Astrocyte (in vitro differentiated cells and primary cell): Measurements from ENCODE around the gene MAPK8IP3. TPM values are rescaled to one million over a fixed set of nuclear protein-coding genes. Genes with fewer than 3 reads are reported as not detected.

ENCODE experiments used
- DNase-seq: peaks from one replicate; pipeline ENCODE4 v3.0.0-alpha.2; 2010; ENCODE audit warnings: low read depth
- FAIRE-seq: peaks from 2 replicates; lab custom pipeline; 2011; peaks lifted over from hg19 to GRCh38; lab: Jason Lieb, UNC
- H2AFZ ChIP-seq: 2 replicates; pipeline ENCODE4 v1.6.0; 2012; ENCODE audit warnings: low read depth, low read length, inconsistent platforms
- H3K27ac ChIP-seq: 2 replicates; pipeline ENCODE4 v1.5.1; 2011; ENCODE audit warnings: low read depth, low read length, inconsistent platforms
- H3K27me3 ChIP-seq: 2 replicates; pipeline ENCODE4 v1.6.0; 2011; ENCODE audit warnings: low read length, inconsistent platforms; ENCODE audit not compliant: insufficient read depth
- H3K36me3 ChIP-seq: 2 replicates; pipeline ENCODE4 v1.5.1; 2011; ENCODE audit warnings: low read length, inconsistent platforms; ENCODE audit not compliant: insufficient read depth
- H3K4me1 ChIP-seq: 2 replicates; pipeline ENCODE4 v1.5.1; 2011; ENCODE audit warnings: low read length, inconsistent platforms; ENCODE audit not compliant: insufficient read depth
- H3K4me2 ChIP-seq: 2 replicates; pipeline ENCODE4 v1.6.0; 2012; ENCODE audit warnings: low read length, inconsistent platforms
- H3K4me3 ChIP-seq: 2 replicates; pipeline ENCODE4 v1.5.1; 2011; ENCODE audit warnings: low read depth, mild to moderate bottlenecking, low read length, inconsistent platforms; ENCODE audit not compliant: insufficient read depth
- H3K79me2 ChIP-seq: 2 replicates; pipeline ENCODE4 v1.6.0; 2012; ENCODE audit warnings: mild to moderate bottlenecking, low read length, inconsistent platforms; ENCODE audit not compliant: insufficient read depth
- H3K9ac ChIP-seq: 2 replicates; pipeline ENCODE4 v1.6.0; 2012; ENCODE audit warnings: mild to moderate bottlenecking, low read length, inconsistent platforms
- H3K9me3 ChIP-seq: 2 replicates; pipeline ENCODE4 v1.5.1; 2012; ENCODE audit warnings: low read depth, mild to moderate bottlenecking, low read length, inconsistent platforms; ENCODE audit not compliant: insufficient read depth
- H4K20me1 ChIP-seq: 2 replicates; pipeline ENCODE4 v1.6.0; 2012; ENCODE audit warnings: low read length, inconsistent platforms; ENCODE audit not compliant: insufficient read depth
- H3K27ac Mint-ChIP-seq: one replicate; pipeline ENCODE4 v1.8.0; 2021; ENCODE audit warnings: mild to moderate bottlenecking, mixed read lengths; ENCODE audit not compliant: unreplicated experiment
- H3K27me3 Mint-ChIP-seq: one replicate; pipeline ENCODE4 v1.8.0; 2021; ENCODE audit warnings: low read depth, mixed read lengths; ENCODE audit not compliant: unreplicated experiment
- H3K36me3 Mint-ChIP-seq: one replicate; pipeline ENCODE4 v1.8.0; 2021; ENCODE audit warnings: low read depth, mixed read lengths; ENCODE audit not compliant: unreplicated experiment
- H3K4me1 Mint-ChIP-seq: one replicate; pipeline ENCODE4 v1.8.0; 2021; ENCODE audit warnings: low read depth, mixed read lengths; ENCODE audit not compliant: unreplicated experiment
- H3K4me3 Mint-ChIP-seq: one replicate; pipeline ENCODE4 v1.8.0; 2021; ENCODE audit warnings: mild to moderate bottlenecking, moderate library complexity, mixed read lengths; ENCODE audit not compliant: unreplicated experiment
- H3K9me3 Mint-ChIP-seq: one replicate; pipeline ENCODE4 v1.8.0; 2021; ENCODE audit warnings: mild to moderate bottlenecking, mixed read lengths; ENCODE audit not compliant: unreplicated experiment
- EZH2 ChIP-seq: IDR thresholded peaks from 2 replicates; pipeline ENCODE4 v1.6.1; 2012; ENCODE audit warnings: mild to moderate bottlenecking, low read length, inconsistent platforms; ENCODE audit not compliant: insufficient read depth
- total RNA-seq: library from RNA; stranded (reverse); gene quantifications from 2 replicates; pipeline ENCODE4 v1.2.1, GENCODE V29; 2021
- TF ChIP-seq, protein P1 (sequence below): IDR thresholded peaks from 2 replicates; pipeline ENCODE4 v1.5.1; 2011; ENCODE audit warnings: low read depth, mild to moderate bottlenecking, inconsistent platforms, low read length, moderate library complexity; ENCODE audit not compliant: insufficient read depth

MAPK8IP3 gene
- total RNA-seq, 1 donor from 2014 or later, result 92.4 TPM

DNA sequence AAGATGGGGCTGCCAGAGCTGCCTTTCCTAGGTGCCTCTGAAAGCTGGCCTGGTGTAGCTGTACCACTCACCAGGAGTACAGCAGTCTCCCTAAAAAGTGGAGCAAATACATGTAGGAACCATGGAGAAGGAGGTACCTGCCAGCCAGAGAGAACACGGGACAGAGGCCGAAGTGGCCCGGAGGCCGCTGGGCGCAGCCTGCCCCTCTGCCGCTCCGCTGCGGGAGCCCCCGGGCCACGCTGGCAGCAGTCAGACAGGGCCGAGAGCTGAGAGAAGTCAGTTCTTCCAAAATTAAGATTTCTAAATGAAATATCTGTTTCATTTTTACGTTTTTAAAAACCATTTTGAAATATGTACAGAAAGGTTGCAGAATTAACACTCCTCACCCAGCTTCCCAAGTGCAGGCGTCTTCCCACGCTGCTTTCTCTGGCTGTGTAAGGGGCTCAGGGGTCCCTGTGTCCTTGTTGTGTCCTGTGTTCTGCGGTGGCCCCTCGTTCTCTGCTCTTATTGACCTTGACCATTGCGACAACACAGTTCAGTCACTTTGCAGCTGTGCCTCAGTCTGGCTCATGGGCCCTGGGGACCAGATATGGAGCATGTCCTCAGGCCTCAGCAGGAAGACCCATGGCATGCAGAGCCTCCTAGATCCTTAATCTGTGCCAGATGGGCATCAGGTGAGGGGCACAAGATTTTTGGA lies 5.0 kb downstream of the MAPK8IP3 start:
- H3K4me1 Mint-ChIP-seq, result peaks cover 26% of the 10 kb centered on the region
- Histone ChIP-seq H3K9ac (no peak overlapping the region), H3K4me1 (peaks cover 40% of the 10 kb centered on the region), H3K27ac (no peak overlapping the region), H2AFZ (no peak overlapping the region), H3K4me2 (no peak overlapping the region), H3K79me2 (peaks cover 98% of the 10 kb centered on the region), H4K20me1 (peaks cover 86% of the 10 kb centered on the region), H3K4me3 (no peak overlapping the region), H3K27me3 (no peaks in the 10 kb centered on the region), H3K9me3 (no peaks in the 10 kb centered on the region), H3K36me3 (no peaks in the 10 kb centered on the region)
- DNase-seq, result no peak
- H3K36me3 Mint-ChIP-seq, result no peaks in the 10 kb centered on the region
- no peaks in the 10 kb centered on the region for H3K27me3 Mint-ChIP-seq
- FAIRE-seq, result no peak
- H3K4me3 Mint-ChIP-seq, result no peak overlapping the region
- H3K27ac Mint-ChIP-seq, result no peak overlapping the region
- TF ChIP-seq, protein P1, sequence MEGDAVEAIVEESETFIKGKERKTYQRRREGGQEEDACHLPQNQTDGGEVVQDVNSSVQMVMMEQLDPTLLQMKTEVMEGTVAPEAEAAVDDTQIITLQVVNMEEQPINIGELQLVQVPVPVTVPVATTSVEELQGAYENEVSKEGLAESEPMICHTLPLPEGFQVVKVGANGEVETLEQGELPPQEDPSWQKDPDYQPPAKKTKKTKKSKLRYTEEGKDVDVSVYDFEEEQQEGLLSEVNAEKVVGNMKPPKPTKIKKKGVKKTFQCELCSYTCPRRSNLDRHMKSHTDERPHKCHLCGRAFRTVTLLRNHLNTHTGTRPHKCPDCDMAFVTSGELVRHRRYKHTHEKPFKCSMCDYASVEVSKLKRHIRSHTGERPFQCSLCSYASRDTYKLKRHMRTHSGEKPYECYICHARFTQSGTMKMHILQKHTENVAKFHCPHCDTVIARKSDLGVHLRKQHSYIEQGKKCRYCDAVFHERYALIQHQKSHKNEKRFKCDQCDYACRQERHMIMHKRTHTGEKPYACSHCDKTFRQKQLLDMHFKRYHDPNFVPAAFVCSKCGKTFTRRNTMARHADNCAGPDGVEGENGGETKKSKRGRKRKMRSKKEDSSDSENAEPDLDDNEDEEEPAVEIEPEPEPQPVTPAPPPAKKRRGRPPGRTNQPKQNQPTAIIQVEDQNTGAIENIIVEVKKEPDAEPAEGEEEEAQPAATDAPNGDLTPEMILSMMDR, result no peak
- TF ChIP-seq EZH2, result no peak
- H3K9me3 Mint-ChIP-seq, result no peaks in the 10 kb centered on the region

DNA sequence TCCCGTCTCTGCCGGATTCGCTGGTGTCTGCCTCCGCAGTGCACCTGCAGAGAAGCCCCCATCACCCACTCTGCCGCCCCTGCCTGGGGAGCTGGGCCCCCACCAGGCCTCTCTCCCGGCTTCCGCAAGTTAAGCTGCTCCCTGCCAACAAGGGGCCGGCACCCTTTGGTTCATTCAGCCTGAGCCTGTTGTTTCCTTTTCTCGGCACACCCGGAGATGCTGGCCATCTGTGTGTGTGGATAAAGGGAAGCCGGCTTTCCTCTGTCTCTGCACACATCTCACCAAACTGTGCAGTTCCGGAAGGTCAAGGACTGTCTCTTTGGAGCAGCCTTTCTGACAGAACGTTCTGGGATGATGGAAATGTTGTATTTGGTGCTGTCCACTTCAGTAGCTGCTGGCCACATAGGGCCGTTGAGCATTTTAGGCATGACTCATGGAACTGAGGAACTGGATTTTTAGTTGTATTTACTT lies 6.8 kb downstream of the MAPK8IP3 start:
- Histone ChIP-seq H3K4me1 (peaks cover 34% of the 10 kb centered on the region), H3K27me3 (no peaks in the 10 kb centered on the region), H3K9me3 (no peaks in the 10 kb centered on the region), H2AFZ (no peak overlapping the region), H3K4me2 (peak overlapping the region; percentile 64), H3K27ac (no peak overlapping the region), H4K20me1 (peaks cover 91% of the 10 kb centered on the region), H3K4me3 (no peak overlapping the region), H3K9ac (peak overlapping the region; percentile 39), H3K79me2 (peaks cover 99% of the 10 kb centered on the region), H3K36me3 (no peaks in the 10 kb centered on the region)
- FAIRE-seq (no peak), DNase-seq (peak; percentile 52)
- TF ChIP-seq, protein P1, result no peak
- no peak for TF ChIP-seq EZH2
- H3K9me3 Mint-ChIP-seq, result no peaks in the 10 kb centered on the region
- no peaks in the 10 kb centered on the region for H3K36me3 Mint-ChIP-seq
- H3K27me3 Mint-ChIP-seq, result no peaks in the 10 kb centered on the region
- no peak overlapping the region for H3K4me3 Mint-ChIP-seq
- peaks cover 25% of the 10 kb centered on the region for H3K4me1 Mint-ChIP-seq
- H3K27ac Mint-ChIP-seq, result peak overlapping the region; percentile 62

DNA sequence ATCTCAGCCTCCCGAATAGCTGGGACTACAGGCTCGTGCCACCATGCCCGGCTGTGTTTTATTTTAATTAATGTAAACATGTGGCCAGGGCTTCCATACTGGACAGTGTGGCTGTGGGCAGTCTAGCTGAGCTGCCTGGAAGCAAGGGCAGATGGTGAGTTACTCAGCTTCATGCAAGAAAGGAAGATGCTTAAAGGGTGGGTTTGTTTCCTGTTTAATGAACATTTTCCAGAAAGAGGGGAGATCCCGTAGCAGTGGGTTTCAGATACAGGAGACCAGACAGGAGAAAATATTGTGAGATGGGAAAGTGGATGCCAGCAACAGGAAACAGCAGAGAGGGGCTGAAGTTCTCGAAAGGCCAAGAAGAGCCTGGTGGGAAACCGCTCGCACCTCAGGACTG lies 7.3 kb downstream of the MAPK8IP3 start:
- H3K4me3 ChIP-seq, result no peak overlapping the region
- no peaks in the 10 kb centered on the region for H3K27me3 ChIP-seq
- H2AFZ ChIP-seq, result no peak overlapping the region
- H3K4me1 ChIP-seq, result peaks cover 29% of the 10 kb centered on the region
- H3K27me3 Mint-ChIP-seq, result no peaks in the 10 kb centered on the region
- H3K36me3 ChIP-seq, result no peaks in the 10 kb centered on the region
- peaks cover 86% of the 10 kb centered on the region for H4K20me1 ChIP-seq
- peak overlapping the region; percentile 1 for H3K27ac Mint-ChIP-seq
- peak overlapping the region; percentile 64 for H3K4me2 ChIP-seq
- H3K79me2 ChIP-seq, result peaks cover 99% of the 10 kb centered on the region
- peaks cover 24% of the 10 kb centered on the region for H3K4me1 Mint-ChIP-seq
- no peak overlapping the region for H3K27ac ChIP-seq
- H3K9ac ChIP-seq, result peak overlapping the region; percentile 39
- H3K9me3 Mint-ChIP-seq, result no peaks in the 10 kb centered on the region
- FAIRE-seq (no peak), DNase-seq (no peak)
- H3K36me3 Mint-ChIP-seq, result no peaks in the 10 kb centered on the region
- H3K4me3 Mint-ChIP-seq, result peak overlapping the region; percentile 36
- TF ChIP-seq EZH2, result no peak
- TF ChIP-seq, protein P1, result no peak
- H3K9me3 ChIP-seq, result no peaks in the 10 kb centered on the region
